AG04449 (cell line): ENCODE data around the gene KCTD16.

Experiments used
- CTCF ChIA-PET: fragments of 350-600 bp; formaldehyde crosslinking; extraction: SDS; loops from one replicate; lab custom pipeline; 2021; ENCODE audit warnings: antibody characterized with exemption; lab: Yijun Ruan, JAX
- POLR2A ChIA-PET: fragments of 400-600, 350-600 bp; formaldehyde crosslinking; extraction: SDS; loops from one replicate; lab custom pipeline; 2020; ENCODE audit warnings: antibody characterized with exemption, inconsistent platforms; lab: Yijun Ruan, JAX
- DNase-seq: peaks from one replicate; pipeline ENCODE4 v3.0.0-alpha.2; 2010; ENCODE audit warnings: low read depth, low spot score
- H3K4me3 ChIP-seq: 2 replicates; pipeline ENCODE4 v1.5.1; 2011; ENCODE audit warnings: low read depth, mild to moderate bottlenecking, control low read depth, low read length
- CTCF ChIP-seq: IDR thresholded peaks from one replicate; pipeline ENCODE4 v1.5.1; 2011; ENCODE audit warnings: mild to moderate bottlenecking, moderate library complexity, low read length, control low read depth, inconsistent platforms; ENCODE audit not compliant: insufficient read depth; ENCODE audit errors: missing control alignments

Gene KCTD16

GRCh38 chr5:144144956-144145751, 25.5 kb upstream of the KCTD16 start:
- POLR2A ChIA-PET = no interaction called here
- DNase-seq = no peak
- no peak overlapping the region for H3K4me3 ChIP-seq
- CTCF ChIA-PET = no interaction called here
- TF ChIP-seq CTCF = no peak

- TF ChIP-seq CTCF = no peak
- no peak for DNase-seq
- ChIA-PET POLR2A (no interaction called here), CTCF (interaction anchor here (1.7 kb wide), 1 partner anchor 8 kb away, joined by 13 read pairs; no protein-coding TSS in a partner anchor)
- no peak overlapping the region for H3K4me3 ChIP-seq
Observed at GRCh38 chr5:144151026-144151425, 19.6 kb upstream of the KCTD16 start.

GRCh38 chr5:144156767-144157171, 13.9 kb upstream of the KCTD16 start:
- no peak for TF ChIP-seq CTCF
- H3K4me3 ChIP-seq = no peak overlapping the region
- POLR2A ChIA-PET = interaction anchor here (1.4 kb wide), 1 partner anchor 14 kb away, joined by 6 read pairs; the partner anchor contains the start of genes KCTD16 and YIPF5
- no peak for DNase-seq
- CTCF ChIA-PET = interaction anchor here (0.6 to 1.3 kb wide), 3 partner anchors 9 to 14 kb away, joined by 3 read pairs; no protein-coding TSS in a partner anchor

GRCh38 chr5:144162686-144163085, 8.0 kb upstream of the KCTD16 start:
- DNase-seq = no peak
- no peak for TF ChIP-seq CTCF
- ChIA-PET POLR2A (no interaction called here), CTCF (no interaction called here)
- H3K4me3 ChIP-seq = no peak overlapping the region

GRCh38 chr5:144166696-144167095, 4.0 kb upstream of the KCTD16 start:
- ChIA-PET POLR2A (no interaction called here), CTCF (interaction anchor here (1.9 kb wide), 1 partner anchor 26 kb away, joined by 6 read pairs; no protein-coding TSS in a partner anchor)
- DNase-seq = no peak
- TF ChIP-seq CTCF = no peak
- no peak overlapping the region for H3K4me3 ChIP-seq

- H3K4me3 ChIP-seq = no peak overlapping the region
- POLR2A ChIA-PET = no interaction called here
- DNase-seq = no peak
- no peak for TF ChIP-seq CTCF
- CTCF ChIA-PET = interaction anchor here (0.8 kb wide), 1 partner anchor 10 kb away, joined by 3 read pairs; no protein-coding TSS in a partner anchor
Observed at GRCh38 chr5:144167998-144168397, 2.7 kb upstream of the KCTD16 start.
